ENCODE results near the gene SDCBP2. TPM values are rescaled to one million over a fixed set of nuclear protein-coding genes. Genes with fewer than 3 reads are reported as not detected.

SDCBP2 gene
- total RNA-seq, 2 donors from 2014 or later = 1.5 to 5.1 TPM

DNA sequence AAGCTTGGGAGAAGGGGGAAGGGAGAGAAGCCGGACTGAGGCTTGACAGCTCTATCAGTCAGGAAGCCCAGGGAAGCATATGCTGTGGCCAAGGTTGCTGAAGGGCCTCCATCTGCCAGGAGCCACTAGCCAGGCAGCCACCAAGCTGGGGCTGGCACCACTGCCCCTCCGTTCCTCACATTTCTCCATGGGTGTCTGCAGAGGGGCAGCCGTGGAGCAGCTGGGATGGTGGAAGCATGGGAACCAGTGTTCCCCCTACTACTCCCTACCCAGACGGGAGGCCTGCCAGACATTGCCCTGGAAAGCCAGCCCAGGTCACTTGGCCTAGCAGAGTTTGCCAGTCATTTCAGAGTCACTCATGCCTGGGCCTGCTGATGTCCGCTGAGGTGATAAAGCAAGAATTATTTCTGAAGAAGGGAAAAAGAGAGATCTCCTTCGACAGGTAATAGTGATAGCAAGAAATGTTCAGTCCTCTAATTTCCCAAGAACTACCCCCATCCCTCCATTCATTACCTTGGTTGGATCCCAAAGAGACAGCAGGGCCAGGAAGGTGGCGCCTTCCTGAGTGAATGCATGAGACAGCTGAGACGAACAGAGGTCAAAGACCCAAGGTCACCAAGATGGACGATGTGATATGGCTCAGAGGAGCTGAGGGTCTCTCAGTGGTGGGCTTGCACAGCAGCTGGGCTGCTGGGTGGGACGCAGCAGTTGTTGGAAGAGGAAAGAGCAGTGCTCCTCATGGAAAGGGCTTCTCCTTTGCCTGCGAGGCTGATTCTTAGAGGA is 41.0 kb downstream of the SDCBP2 start:
- Histone ChIP-seq H3K9ac (ENCODE audit: extremely low read depth, low read length, poor library complexity, severe bottlenecking) (no peak overlapping the region), H3K4me3 (ENCODE audit: low read length) (no peak overlapping the region), H3K36me3 (ENCODE audit: control insufficient read depth, insufficient read depth, low read length) (no peaks in the 10 kb centered on the region), H3K4me1 (ENCODE audit: control insufficient read depth, insufficient read depth, low read length) (peaks cover 3% of the 10 kb centered on the region), H3K27me3 (ENCODE audit: control insufficient read depth, insufficient read depth, low read length, poor library complexity, severe bottlenecking) (no peaks in the 10 kb centered on the region), H3K9me3 (ENCODE audit: control insufficient read depth, low read length) (no peaks in the 10 kb centered on the region), H3K27ac (ENCODE audit: low read depth, low read length) (no peak overlapping the region)
- TF ChIP-seq, protein P1, sequence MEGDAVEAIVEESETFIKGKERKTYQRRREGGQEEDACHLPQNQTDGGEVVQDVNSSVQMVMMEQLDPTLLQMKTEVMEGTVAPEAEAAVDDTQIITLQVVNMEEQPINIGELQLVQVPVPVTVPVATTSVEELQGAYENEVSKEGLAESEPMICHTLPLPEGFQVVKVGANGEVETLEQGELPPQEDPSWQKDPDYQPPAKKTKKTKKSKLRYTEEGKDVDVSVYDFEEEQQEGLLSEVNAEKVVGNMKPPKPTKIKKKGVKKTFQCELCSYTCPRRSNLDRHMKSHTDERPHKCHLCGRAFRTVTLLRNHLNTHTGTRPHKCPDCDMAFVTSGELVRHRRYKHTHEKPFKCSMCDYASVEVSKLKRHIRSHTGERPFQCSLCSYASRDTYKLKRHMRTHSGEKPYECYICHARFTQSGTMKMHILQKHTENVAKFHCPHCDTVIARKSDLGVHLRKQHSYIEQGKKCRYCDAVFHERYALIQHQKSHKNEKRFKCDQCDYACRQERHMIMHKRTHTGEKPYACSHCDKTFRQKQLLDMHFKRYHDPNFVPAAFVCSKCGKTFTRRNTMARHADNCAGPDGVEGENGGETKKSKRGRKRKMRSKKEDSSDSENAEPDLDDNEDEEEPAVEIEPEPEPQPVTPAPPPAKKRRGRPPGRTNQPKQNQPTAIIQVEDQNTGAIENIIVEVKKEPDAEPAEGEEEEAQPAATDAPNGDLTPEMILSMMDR (conservative IDR thresholded peaks at IDR 0.05) = no peak
- Mint-ChIP-seq H3K4me3 (no peak overlapping the region), H3K27ac (no peak overlapping the region), H3K9me3 (no peaks in the 10 kb centered on the region), H3K27me3 (ENCODE audit: insufficient read depth) (no peaks in the 10 kb centered on the region), H3K4me1 (peaks cover 3% of the 10 kb centered on the region), H3K36me3 (ENCODE audit: low read depth) (no peaks in the 10 kb centered on the region)
- DNase-seq = no peak
- 91 to 93% methylated on average over 4 to 10 of the region's 11 CpGs for WGBS, 2 experiments (ENCODE audit: insufficient coverage in 1 of 2, insufficient read length in 1 of 2)

DNA sequence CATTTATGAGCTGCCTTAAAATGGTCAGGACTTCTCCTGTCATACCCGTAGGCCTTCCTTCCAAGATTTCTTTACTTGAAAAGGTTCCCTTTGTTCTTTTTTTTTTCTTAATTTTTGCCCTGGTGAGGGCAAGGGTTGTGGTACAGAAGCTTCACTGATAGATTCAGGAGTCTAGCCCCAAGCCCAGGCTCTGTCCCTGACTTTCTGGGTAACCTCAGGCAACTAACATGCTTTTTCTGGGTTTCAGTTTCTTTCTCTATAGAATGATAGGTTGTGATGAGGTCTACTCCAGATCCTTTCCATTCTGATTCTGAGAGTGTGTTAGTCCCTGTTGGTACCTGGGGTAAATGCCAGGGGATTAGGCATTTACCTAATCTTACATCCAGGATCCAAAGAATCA is 41.6 kb downstream of the SDCBP2 start:
- H3K4me3 ChIP-seq (ENCODE audit: low read length) = no peak overlapping the region
- peaks cover 3% of the 10 kb centered on the region for H3K4me1 Mint-ChIP-seq
- peaks cover 3% of the 10 kb centered on the region for H3K4me1 ChIP-seq (ENCODE audit: control insufficient read depth, insufficient read depth, low read length)
- no peaks in the 10 kb centered on the region for H3K9me3 ChIP-seq (ENCODE audit: control insufficient read depth, low read length)
- no peak overlapping the region for H3K9ac ChIP-seq (ENCODE audit: extremely low read depth, low read length, poor library complexity, severe bottlenecking)
- no peak overlapping the region for H3K27ac Mint-ChIP-seq
- DNase-seq = no peak
- H3K27me3 ChIP-seq (ENCODE audit: control insufficient read depth, insufficient read depth, low read length, poor library complexity, severe bottlenecking) = no peaks in the 10 kb centered on the region
- no peaks in the 10 kb centered on the region for H3K36me3 ChIP-seq (ENCODE audit: control insufficient read depth, insufficient read depth, low read length)
- TF ChIP-seq, protein P1 (conservative IDR thresholded peaks at IDR 0.05) = no peak
- 83% methylated on average over 1 of the region's 1 CpG; no CpG with 5 or more reads in 1 of the 2 experiments for WGBS, 2 experiments (ENCODE audit: insufficient coverage in 1 of 2, insufficient read length in 1 of 2)
- no peaks in the 10 kb centered on the region for H3K27me3 Mint-ChIP-seq (ENCODE audit: insufficient read depth)
- no peak overlapping the region for H3K27ac ChIP-seq (ENCODE audit: low read depth, low read length)
- no peaks in the 10 kb centered on the region for H3K36me3 Mint-ChIP-seq (ENCODE audit: low read depth)
- H3K4me3 Mint-ChIP-seq = no peak overlapping the region
- no peaks in the 10 kb centered on the region for H3K9me3 Mint-ChIP-seq

DNA sequence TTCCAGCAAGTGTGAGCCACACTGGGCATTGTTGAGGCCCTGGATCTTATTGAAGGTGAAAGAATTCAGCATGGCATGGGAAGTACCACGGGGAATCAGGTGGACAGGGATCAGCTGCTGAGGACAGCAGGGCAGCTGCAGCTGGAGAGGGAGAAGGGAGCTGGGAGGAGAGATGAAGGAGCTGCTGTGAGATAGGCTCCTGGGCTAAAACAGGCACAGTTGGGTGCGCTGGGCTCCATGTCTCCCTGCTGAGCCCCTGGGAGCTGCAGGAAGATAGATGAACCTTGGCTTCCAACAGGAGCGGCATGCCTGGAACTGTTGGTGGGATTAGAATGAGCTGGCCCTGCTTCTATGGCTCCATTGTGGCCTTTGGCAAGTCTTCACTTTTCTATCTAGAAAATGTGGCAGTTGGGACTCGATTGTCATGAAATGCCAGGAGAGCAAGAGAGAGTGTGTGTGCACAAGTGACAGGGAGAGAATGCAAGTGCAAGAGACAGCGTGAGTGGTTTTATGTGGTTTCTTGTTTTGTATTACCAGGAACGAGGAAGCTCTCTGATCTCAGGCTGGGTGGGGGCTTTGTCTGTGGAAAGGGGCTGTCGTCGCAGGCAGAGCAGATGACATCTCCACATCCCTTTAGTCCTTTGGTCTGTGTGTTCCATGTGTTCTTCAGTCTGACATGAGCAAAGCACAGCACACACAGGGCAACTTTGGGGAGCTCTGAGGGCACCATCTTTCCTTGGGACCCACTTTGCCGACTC is 42.5 kb downstream of the SDCBP2 start:
- Mint-ChIP-seq H3K27ac (no peak overlapping the region), H3K4me1 (peaks cover 3% of the 10 kb centered on the region), H3K4me3 (no peak overlapping the region), H3K27me3 (ENCODE audit: insufficient read depth) (no peaks in the 10 kb centered on the region), H3K36me3 (ENCODE audit: low read depth) (no peaks in the 10 kb centered on the region), H3K9me3 (no peaks in the 10 kb centered on the region)
- no peaks in the 10 kb centered on the region for H3K9me3 ChIP-seq (ENCODE audit: control insufficient read depth, low read length)
- no peak overlapping the region for H3K9ac ChIP-seq (ENCODE audit: extremely low read depth, low read length, poor library complexity, severe bottlenecking)
- DNase-seq = no peak
- no peaks in the 10 kb centered on the region for H3K36me3 ChIP-seq (ENCODE audit: control insufficient read depth, insufficient read depth, low read length)
- TF ChIP-seq, protein P1 (conservative IDR thresholded peaks at IDR 0.05) = no peak
- 82 to 100% methylated on average over 4 to 9 of the region's 9 CpGs for WGBS, 2 experiments (ENCODE audit: insufficient coverage in 1 of 2, insufficient read length in 1 of 2)
- no peak overlapping the region for H3K4me3 ChIP-seq (ENCODE audit: low read length)
- peaks cover 3% of the 10 kb centered on the region for H3K4me1 ChIP-seq (ENCODE audit: control insufficient read depth, insufficient read depth, low read length)
- no peaks in the 10 kb centered on the region for H3K27me3 ChIP-seq (ENCODE audit: control insufficient read depth, insufficient read depth, low read length, poor library complexity, severe bottlenecking)
- H3K27ac ChIP-seq (ENCODE audit: low read depth, low read length) = no peak overlapping the region
